HG03103 (cell line): ENCODE measurements around the gene METTL26.
"Not testable (repeated sequence)": the region's sequence is repeated elsewhere in the genome, so short reads cannot be mapped to it uniquely, and the experiment has no call there.

Experiments used
- ATAC-seq: cut with Tn5 transposase; IDR thresholded peaks from one replicate; pipeline ENCODE4 v1.9.1; 2021; ENCODE audit warnings: low read depth; ENCODE audit not compliant: unreplicated experiment

Gene METTL26

DNA sequence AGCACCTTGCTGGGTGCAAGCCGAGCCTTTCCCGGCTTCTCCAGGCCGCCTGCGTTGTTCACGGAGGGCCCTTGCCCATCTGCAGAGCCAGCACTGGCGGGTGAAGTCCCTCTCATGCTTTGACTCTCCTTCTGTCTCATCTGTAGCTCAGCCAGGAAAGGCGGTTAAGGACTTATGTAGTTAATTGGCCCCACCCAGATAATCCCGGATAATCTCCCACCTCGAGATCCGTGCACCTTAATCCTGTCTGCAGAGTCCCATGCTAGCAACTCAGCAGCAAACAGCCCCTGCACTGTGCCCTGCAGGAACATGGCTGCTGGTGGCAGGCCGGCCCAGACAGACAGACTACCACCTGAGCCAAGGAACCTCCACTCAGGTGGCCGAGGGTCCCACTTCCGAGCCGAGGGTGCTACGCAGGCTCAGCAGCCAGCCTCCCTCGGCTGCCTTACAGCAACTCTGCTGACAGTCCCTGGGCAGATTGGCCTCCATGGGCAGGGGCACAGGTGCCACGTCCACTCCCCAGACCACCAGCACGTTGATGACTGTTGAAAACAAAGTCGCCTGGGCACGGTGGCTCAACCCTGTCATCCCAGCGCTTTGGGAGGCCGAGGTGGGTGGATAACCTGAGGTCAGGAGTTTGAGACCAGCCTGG is 29.3 kb downstream of the METTL26 start:
- ATAC-seq, result no peak

DNA sequence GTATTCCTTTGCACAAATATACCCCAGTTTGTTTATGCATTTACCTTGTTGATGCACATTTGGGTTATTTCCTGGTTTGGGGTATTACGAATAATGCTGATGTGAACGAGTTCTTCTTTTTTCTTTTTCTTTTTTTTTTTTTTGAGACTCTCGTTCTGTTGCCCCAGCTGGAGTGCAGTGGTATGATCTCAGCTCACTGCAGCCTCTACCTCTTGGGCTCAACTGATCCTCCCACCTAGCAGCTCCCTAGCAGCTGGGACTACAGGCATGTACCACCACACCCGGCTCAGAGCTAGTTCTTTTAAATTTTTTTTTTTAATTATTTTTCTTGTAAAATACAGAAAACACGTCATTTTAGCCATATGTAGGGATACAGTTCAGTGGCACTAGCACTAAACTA is 32.2 kb downstream of the METTL26 start:
- no peak for ATAC-seq

DNA sequence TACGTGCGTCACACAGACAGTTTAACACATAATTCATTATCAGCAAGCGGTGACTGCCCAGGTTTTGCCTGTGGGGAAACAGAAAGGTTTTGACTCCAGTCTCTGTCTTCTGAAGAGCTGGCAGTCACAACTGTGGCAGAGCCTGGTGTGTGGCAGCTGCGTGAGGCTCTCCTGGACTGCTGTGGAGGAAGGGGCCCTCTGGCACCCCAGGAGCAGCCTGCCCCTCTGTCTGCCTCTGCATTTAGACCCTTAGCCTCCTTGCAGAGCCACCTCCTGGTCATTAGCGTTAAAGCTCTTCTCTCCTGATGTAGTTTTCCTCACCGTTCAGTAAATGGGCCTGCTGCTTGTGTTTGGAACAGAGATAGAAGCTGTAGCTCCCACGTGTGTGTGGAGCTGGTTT is 35.3 kb downstream of the METTL26 start:
- ATAC-seq, result no peak

DNA sequence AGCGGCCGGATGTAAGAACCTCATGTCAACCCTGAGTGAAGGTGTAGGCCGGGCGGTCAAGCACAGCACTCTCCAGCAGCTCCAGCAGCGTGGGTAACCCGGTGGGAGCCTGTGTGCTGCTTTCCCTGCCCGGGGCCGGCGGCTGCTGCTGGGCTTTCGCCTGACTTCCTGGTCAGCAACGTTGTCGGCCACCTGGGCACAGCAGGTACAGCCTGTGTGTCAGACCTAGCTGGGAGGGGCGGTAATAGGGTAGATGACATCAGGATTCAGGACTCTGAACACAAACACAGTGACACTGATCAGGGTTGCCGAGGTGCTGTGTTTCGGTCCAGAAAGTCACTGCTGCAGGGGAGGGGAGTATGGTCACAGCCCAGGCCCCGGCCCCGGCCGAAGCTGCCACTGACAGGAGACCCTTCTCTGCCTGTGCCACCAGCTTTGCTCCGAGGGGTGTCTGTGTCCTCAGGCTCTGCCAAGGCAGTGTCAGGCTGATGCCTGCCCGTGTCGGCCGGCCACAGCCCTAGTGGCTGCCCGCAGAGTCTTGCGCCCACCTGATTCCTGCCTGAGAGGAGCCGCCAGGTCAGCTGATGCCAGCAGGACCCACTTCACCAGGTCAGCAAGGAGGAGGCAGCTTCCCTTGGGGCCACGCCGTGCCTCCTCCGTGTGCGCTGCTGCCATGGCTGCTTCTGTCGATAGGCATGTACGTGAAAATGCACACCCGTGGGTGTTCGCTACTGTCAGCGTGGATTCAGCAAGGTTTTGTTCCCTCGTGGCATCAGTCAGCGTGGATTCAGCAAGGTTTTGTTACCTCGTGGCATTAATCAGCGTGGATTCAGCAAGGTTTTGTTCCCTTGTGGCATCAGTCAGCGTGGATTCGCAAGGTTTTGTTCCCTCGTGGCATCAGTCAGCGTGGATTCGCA is 37.0 kb downstream of the METTL26 start:
- no peak for ATAC-seq

DNA sequence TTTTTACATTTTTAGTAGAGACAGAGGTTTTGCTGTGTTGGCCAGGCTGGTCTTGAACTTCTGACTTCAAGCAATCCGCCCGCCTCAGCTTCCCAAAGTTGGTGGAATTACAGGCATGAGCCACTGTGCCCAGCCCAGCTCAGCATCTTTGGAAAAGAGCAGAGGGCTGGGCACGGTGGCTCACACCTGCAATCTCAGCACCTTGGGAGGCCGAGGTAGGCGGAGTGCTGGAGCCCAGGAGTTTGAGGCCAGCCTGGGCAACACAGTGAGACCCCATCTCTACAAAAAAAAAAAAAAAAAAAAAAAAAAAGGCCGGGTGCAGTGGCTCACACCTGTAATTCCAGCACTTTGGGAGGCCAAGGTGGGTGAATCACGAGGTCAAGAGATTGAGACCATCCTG is 38.5 kb downstream of the METTL26 start:
- not testable (repeated sequence) for ATAC-seq

DNA sequence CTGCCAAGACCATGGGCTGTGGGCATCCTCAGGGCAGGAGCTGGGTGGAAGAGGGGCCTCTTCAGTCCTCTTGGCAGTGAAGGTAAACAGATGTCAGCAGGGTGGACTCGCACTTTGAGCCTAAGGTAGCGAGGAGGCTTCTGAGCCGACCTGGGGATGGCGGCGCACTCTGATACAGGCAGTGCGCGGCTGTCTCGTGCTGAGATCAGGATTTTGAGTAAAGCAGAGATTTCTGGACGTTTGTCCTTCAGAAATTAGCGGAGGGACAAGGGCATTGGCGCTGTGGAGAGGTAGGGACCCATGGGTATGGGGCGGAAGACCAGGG is 39.4 kb downstream of the METTL26 start:
- no peak for ATAC-seq

DNA sequence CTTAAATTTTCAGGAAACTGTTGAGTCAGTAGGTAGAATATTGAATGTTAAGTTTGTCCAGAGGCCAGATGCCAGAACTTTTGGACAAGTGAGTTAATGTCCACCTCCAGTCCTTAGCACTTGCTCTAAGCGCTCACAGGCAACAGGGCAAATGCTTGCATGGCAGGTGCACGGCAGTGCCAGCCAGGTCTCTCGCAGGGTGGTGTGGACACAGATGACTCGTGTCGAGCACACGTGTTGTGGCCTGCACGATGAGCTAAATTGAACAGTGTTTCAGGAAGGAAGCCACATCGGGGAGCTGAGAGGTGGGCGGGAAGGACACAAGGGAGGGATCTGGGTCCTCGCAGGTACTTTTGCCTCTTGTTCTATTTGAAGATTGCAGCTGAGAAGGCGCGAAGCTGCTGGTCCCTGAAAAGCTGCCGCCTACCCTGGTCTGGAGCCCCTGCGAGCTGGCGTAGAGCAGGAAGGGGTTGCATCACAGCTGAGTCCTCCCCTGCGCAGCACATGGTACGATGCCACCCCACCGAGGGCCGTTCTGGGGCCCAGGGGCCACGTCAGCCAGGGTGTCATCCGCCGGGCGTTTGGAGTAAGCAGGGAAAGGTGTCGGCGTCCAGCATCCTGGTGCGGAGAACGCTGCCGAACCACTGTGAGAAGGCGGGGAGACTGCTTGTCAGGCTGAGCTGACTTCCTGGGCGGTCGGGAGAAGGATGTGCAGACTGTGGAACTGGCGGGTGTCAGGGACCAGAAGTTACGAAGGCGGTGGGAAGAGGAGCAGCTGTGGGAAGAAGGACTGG is 40.0 kb downstream of the METTL26 start:
- ATAC-seq, result no peak

DNA sequence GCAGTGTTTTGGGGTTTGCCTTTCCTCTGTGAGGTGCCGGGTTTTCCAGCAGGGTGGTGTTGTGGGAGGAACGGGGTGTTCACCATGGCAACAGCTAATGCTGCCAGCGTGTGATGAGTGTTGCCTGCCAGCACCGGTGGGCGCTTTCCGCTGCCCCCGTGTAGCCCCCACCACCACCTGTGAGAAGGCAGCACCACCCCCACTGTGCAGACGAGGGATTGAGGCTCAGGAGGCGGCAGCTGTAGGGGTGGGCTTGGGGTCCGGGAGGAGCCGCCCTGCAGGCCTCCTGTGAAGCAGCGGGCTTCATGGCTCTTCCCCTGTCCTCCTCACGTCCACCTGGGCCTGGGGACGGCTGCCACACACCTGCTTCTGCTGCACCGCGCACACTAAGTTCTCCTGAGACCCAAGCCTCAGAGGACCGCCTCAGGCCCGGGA is 41.0 kb downstream of the METTL26 start:
- ATAC-seq, result no peak

DNA sequence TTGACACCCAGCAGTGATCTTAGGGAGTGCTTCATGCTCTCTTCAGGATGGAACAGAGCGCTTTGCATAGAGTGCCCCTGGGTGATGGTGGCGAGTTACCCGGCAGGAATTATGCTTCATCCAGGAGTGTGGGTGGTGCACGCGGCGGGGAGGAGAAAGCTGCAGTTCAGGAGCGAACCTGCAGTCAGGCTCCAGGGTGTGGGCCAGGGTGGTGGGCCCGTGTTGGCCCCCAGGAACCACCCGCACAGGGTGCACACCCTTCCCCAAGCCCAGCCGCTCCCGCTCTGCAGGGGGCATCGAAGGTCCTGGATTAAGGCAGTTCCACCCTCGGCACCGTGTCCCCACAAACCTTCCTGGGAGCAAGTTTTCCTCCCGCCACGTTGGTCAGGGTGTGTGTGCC is 42.3 kb downstream of the METTL26 start:
- ATAC-seq, result no peak

DNA sequence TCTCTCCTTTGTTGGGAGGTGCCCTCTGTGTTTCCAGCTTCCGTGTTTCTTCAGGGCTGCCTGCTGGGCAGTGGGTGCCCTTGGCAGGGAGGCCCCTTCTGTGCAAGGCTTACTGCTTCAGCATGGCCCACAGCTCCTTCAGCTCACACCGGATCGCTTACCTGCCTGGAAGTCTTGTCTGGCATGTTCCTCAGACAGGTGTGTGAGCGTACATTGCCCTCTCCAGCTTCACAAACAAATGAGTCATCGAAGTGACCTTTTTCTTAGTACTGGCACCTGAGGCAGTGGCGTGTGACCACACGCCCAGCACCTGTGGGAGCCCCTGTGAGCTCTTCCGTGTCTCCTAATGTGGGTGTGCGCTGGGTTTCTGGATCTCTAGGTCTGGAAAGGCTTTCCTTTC is 42.7 kb downstream of the METTL26 start:
- ATAC-seq, result no peak

DNA sequence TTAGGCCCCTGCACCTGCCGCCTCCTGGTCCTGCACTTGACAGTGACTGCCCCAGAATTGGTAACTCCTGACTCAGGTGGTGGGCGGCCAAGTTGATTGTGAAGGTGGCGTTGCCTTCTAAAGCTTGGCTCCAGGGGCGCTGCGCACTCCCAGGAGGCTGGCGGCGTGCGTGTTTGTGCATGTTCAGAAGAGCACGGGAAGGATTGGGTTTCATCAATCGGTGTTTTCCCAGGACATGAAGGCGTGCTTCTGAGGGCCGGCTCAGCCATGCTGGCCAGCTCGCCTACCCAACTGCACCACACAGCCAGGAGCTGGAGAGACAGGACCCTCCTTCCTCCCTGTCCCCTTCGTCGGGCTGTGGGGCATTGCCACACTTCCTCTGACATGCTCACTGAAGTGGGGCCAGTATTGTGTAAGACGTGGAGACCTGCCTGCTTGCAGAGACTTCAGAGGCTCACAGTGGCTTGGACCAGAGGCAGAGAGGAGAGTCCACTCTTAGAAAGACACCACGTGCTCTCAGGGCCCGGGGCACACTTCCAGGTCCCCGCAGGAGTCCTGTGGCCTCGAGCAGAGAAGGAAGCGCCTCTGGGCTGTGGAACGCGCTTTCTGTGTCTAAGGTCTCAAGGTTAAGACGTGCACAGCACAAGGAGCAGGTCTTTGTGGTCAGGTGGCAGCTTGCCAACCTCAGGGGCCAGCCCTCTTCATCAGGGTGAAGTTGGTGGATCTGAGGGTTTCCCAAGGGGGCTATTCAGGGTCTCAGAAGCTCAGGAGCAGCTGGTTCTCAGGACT is 43.4 kb downstream of the METTL26 start:
- ATAC-seq, result no peak

DNA sequence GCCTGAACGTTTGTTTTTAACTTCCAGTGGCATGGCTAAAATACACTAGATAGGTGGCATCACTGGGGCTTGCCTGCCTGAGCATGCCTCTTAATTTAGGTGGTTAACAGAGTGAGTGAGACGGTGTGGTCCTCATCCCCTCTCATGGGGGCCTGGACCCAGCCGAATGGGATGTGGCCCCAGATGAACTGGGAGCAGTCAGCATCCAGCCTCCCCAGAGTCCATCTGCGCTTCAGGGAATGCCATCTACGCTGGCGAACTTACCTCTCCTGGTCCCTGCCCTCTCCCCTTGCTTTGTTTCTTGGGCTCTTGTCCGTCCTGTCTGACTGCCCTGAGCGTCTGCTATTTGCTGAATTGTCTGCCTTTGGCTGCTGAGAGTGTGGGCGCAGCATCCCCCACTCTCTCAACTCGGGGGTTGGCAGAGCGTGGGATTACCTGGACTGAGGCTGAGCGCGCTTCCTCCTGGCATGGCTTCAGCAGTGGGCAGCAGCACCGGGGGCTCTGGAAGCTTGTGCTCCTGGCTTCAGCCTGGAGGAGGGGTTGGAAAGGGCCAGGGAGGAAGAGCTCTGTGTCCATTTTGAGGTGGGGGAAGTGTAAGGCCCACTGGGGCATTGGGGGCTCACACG is 44.1 kb downstream of the METTL26 start:
- no peak for ATAC-seq

DNA sequence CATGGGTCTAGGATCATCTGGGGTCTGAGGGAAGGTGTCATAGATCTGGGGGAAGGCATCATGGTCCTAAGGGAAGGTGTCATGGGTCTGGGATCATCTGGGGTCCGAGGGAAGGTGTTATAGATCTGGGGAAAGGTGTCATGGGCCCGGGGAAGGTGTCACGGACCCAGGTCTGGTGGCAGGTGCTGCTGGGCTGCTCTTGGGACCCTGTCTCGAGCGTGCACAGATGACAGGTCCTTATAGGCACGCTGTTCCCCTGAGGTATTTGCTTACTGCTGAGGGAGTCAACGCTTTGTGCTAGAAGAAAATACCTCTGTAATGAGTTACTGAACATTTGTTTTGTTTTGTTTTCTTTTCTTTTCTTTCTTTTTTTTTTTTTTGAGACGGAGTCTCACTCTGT is 44.9 kb downstream of the METTL26 start:
- no peak for ATAC-seq

DNA sequence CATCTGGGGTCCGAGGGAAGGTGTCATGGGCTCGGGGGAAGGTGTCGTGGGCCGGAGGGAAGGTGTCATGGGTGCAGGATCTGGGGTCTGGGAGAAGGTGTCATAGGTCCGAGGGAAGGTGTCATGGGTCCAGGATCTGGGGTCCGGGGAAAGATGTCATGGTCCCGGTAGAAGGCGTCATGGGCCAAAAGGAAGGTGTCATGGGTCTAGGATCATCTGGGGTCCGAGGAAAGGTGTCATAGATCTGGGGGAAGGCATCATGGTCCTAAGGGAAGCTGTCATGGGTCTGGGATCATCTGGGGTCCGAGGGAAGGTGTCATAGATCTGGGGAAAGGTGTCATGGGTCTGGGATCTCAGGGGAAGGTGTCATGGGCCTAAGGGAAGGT is 45.3 kb downstream of the METTL26 start:
- no peak for ATAC-seq

DNA sequence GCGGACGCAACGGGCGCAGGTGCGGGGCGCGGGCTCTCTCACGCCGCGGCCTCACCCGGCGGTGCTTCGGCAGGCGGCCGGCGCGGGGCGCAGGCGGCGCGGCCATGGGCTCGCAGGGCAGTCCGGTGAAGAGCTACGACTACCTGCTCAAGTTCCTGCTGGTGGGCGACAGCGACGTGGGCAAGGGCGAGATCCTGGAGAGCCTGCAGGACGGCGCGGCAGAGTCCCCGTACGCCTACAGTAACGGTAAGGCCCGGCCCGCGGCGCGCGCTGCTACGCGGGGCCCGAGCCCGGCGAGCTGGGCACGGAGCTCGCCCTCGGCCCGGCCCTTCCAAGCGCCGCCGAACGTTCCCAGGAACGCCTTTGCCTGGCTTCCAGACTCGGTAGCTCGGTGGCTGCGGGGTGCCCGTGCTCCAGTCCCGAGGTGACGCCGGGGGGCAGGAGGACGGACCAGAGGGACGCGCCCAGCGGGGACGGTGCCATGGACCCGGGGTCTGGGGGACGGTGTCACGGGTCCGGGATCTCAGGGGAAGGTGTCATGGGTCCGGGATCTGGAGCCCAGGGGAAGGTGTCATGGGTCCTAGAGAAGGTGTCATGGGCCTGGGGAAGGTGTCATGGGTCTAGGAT is 45.8 kb downstream of the METTL26 start:
- ATAC-seq, result no peak

DNA sequence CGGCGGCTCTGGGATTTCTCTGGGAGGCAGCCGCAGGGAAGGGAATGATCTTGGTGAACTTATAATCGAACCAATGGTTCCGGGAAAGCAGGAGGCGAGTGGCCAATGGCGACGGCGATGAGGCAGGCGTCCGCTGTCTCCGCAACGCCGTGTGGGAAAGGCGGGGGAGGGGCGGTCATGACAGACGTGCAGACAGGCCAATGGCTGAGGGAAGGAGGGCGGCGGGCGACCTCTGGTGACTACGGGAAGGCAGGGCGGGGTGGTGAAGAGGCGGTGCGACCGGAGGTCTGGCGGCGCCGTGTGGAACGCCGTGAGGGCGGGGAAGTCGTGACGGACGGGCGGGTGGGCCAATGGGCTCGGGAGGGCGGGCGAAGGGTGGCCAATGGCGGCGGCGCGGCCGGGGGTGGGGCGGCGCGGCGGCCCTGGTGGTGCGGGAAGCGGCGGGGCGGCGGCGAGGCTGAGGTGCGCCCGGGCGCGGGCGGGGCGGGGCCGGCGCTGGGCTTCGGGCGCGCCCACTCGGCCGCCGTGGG is 46.4 kb downstream of the METTL26 start, which contains the start of gene RAB40C:
TSS of gene RAB40C (plus strand) at position 409 of the 530 bp plus-strand sequence. CDS start 226 bp downstream, outside the sequence.
- ATAC-seq, result peak; percentile 62

DNA sequence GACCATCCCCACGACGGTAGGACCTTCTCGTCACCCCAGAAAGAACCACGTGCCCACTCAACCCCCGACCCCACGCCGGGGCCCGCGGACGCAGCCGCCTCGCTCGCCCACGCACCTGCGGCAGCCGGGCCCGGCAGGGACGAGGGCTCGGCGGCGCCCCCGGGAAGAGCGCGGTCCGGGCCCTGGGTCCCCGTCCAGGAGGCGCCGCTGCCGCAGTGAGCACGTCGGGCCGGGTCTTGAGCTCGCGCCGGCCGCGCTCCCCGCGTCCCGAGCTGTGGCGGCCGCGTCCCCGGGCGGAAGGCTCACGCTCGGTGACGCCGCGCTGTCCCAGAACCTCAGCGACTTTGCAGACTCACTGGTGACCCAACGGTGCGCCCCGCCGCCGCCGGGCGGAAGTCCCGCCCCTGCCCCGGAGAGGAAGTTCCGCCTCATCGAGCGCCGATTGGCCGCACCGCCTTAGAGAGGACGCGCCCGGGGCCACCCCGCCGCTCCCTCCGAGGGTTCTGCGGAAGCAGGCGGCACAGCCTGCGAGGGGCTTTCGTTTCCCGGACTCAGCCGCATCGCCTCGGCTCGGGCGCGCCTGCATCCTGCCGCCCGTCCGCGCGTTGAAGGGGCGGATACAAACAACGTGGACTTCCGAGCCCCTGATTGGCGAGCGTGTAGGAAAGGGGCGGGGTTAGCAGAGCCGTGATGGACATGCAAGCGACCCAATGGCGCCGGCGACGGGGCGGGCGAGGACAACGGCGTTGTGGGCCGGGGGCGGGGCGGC is 47.0 kb downstream of the METTL26 start:
- ATAC-seq, result peak; percentile 54

DNA sequence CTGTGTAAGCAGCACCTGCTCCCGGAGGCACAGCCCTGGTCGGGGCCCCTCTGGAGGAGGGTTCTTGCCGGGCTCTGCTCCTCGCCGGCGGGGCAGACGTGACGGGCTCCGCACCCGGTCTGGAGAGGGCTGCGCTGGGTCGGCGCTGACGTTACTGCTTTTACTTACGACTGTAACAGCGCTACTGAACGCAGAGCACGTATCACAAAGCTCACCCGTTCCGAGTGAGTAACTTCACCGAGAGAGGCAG is 47.5 kb downstream of the METTL26 start:
- peak; percentile 2 for ATAC-seq
